A549 treated with AZD2906 at 1 μM for 4 hours (cell line): ENCODE data around the gene MAP3K19. TPM values are rescaled to one million over a fixed set of nuclear protein-coding genes. Genes with fewer than 3 reads are reported as not detected.

Experiments used
- total RNA-seq: library from RNA; stranded (reverse); fragments of 200-300 nt; extraction: Qiagen RNA extraction; gene quantifications from 5 replicates; pipeline ENCODE4 v1.2.3, GENCODE V29; 2022

The MAP3K19 gene
- total RNA-seq: not detected in 5 replicates

GRCh38 chr2:135047300-135047699, at the start of gene MAP3K19:
Gene MAP3K19, minus strand, starts transcription at chr2:135047447. Its CDS starts 22,800 bp downstream, at chr2:135024647.

GRCh38 chr2:135052042-135052876, 5.0 kb upstream of the MAP3K19 start, which contains the start of gene RAB3GAP1:
Gene RAB3GAP1, plus strand, starts transcription at chr2:135052292. Its CDS starts 16 bp downstream, at chr2:135052308.

GRCh38 chr2:134918526-134919340, 128.5 kb downstream of the MAP3K19 start, which contains the start of gene CCNT2:
Gene CCNT2, plus strand, starts transcription at chr2:134918822. Its CDS starts 33 bp downstream, at chr2:134918855.

Other genes starting within 250 kb of the MAP3K19 start
- not detected in 5 replicates for gene ACMSD, start 208.8 kb downstream of the MAP3K19 start, total RNA-seq
- 8.2 to 10.2 TPM (median 8.7 TPM) in 5 replicates for gene CCNT2, start 128.6 kb downstream of the MAP3K19 start, total RNA-seq
- 23.3 to 31.6 TPM (median 25.5 TPM) in 5 replicates for gene RAB3GAP1, start 4.8 kb upstream of the MAP3K19 start, total RNA-seq